Activated CD8-positive, alpha-beta memory T cell treated with anti-CD3 and anti-CD28 coated beads for 48 hours (primary cell): Measurements from ENCODE around the gene KIF18A.

Source experiments
- DNase-seq, 3 experiments: peaks; one replicate each; pipeline ENCODE4 v3.0.0-alpha.2; 2020; ENCODE audit warnings: low read depth in 2 of 3, low spot score in 2 of 3

The KIF18A gene

GRCh38 chr11:28048812-28049211 is 59.1 kb downstream of the KIF18A start:
- no peak for DNase-seq

- DNase-seq = no peak
Measured at GRCh38 chr11:28043930-28044709, 63.8 kb downstream of the KIF18A start.

GRCh38 chr11:28040384-28040783 is 67.6 kb downstream of the KIF18A start:
- no peak for DNase-seq

- DNase-seq = no peak
Measured at GRCh38 chr11:28038775-28039174, 69.2 kb downstream of the KIF18A start.

- DNase-seq = no peak
Measured at GRCh38 chr11:28026634-28027290, 81.2 kb downstream of the KIF18A start.

- DNase-seq = no peak
Measured at GRCh38 chr11:28017816-28018215, 90.1 kb downstream of the KIF18A start.

- DNase-seq = no peak
Measured at GRCh38 chr11:28011813-28012212, 96.1 kb downstream of the KIF18A start.

GRCh38 chr11:28009996-28010395 is 98.0 kb downstream of the KIF18A start:
- DNase-seq = no peak

GRCh38 chr11:28009388-28009787 is 98.6 kb downstream of the KIF18A start:
- DNase-seq = no peak

GRCh38 chr11:28003615-28004014 is 104.3 kb downstream of the KIF18A start:
- DNase-seq = no peak

- no peak for DNase-seq
Measured at GRCh38 chr11:27998552-27998951, 109.4 kb downstream of the KIF18A start.

- no peak for DNase-seq
Measured at GRCh38 chr11:27997344-27997743, 110.6 kb downstream of the KIF18A start.

GRCh38 chr11:27996066-27996465 is 111.9 kb downstream of the KIF18A start:
- no peak for DNase-seq

GRCh38 chr11:27995083-27995482 is 112.9 kb downstream of the KIF18A start:
- no peak for DNase-seq

- DNase-seq = no peak
Measured at GRCh38 chr11:27991736-27992135, 116.2 kb downstream of the KIF18A start.

- no peak for DNase-seq
Measured at GRCh38 chr11:27977527-27977926, 130.4 kb downstream of the KIF18A start.

- DNase-seq = no peak
Measured at GRCh38 chr11:27977031-27977430, 130.9 kb downstream of the KIF18A start.

- no peak for DNase-seq
Measured at GRCh38 chr11:27976262-27976661, 131.7 kb downstream of the KIF18A start.

- DNase-seq = no peak
Measured at GRCh38 chr11:27973851-27974536, 134.0 kb downstream of the KIF18A start.

- DNase-seq = no peak
Measured at GRCh38 chr11:27972522-27973170, 135.3 kb downstream of the KIF18A start.

- no peak for DNase-seq
Measured at GRCh38 chr11:27971171-27971570, 136.8 kb downstream of the KIF18A start.
